Fibroblast of pulmonary artery (primary cell): ENCODE results near the gene SLC35F3.
A peak's percentile ranks its signal among the peaks of the same experiment; 100 is the strongest.

Experiments used
- DNase-seq: peaks from one replicate; pipeline ENCODE4 v3.0.0-alpha.2; 2010; ENCODE audit warnings: low read depth
- H3K4me3 ChIP-seq: replicated peaks from 2 replicates; pipeline ENCODE4 v1.5.1; 2011; ENCODE audit warnings: low read depth, mild to moderate bottlenecking, control low read depth, low read length, moderate library complexity
- CTCF ChIP-seq: IDR thresholded peaks from 2 replicates; pipeline ENCODE4 v1.5.1; 2011; ENCODE audit warnings: mild to moderate bottlenecking, control low read depth, low read length, inconsistent platforms; ENCODE audit errors: missing control alignments

SLC35F3 gene

GRCh38 chr1:234103198-234103597 is 198.7 kb downstream of the SLC35F3 start:
- H3K4me3 ChIP-seq, result no peak overlapping the region
- TF ChIP-seq CTCF, result no peak
- no peak for DNase-seq

GRCh38 chr1:234106032-234106431 is 201.6 kb downstream of the SLC35F3 start:
- H3K4me3 ChIP-seq, result no peak overlapping the region
- no peak for TF ChIP-seq CTCF
- DNase-seq, result no peak

- H3K4me3 ChIP-seq, result no peak overlapping the region
- DNase-seq, result no peak
- TF ChIP-seq CTCF, result no peak
These were observed 203.0 kb downstream of the SLC35F3 start for GRCh38 chr1:234107416-234108021.

- H3K4me3 ChIP-seq, result no peak overlapping the region
- DNase-seq, result no peak
- TF ChIP-seq CTCF, result no peak
These were observed 204.4 kb downstream of the SLC35F3 start for GRCh38 chr1:234108921-234109320.

GRCh38 chr1:234109840-234110239 is 205.4 kb downstream of the SLC35F3 start:
- no peak overlapping the region for H3K4me3 ChIP-seq
- DNase-seq, result no peak
- TF ChIP-seq CTCF, result no peak

- no peak for TF ChIP-seq CTCF
- no peak overlapping the region for H3K4me3 ChIP-seq
- peak; percentile 10 for DNase-seq
These were observed 207.1 kb downstream of the SLC35F3 start for GRCh38 chr1:234111458-234112142.
